NAMALWA (cell line): ENCODE results near the gene INTS3.
"Not testable (repeated sequence)": the region's sequence is repeated elsewhere in the genome, so short reads cannot be mapped to it uniquely, and the experiment has no call there.

Experiments used
- DNase-seq: peaks from one replicate; pipeline ENCODE4 v3.0.0-alpha.2; 2015; ENCODE audit warnings: low spot score

The INTS3 gene

GRCh38 chr1:153698923-153699714, 28.7 kb upstream of the INTS3 start:
- no peak for DNase-seq

- DNase-seq, result no peak
Observed at GRCh38 chr1:153699768-153700167, 28.1 kb upstream of the INTS3 start.

DNA sequence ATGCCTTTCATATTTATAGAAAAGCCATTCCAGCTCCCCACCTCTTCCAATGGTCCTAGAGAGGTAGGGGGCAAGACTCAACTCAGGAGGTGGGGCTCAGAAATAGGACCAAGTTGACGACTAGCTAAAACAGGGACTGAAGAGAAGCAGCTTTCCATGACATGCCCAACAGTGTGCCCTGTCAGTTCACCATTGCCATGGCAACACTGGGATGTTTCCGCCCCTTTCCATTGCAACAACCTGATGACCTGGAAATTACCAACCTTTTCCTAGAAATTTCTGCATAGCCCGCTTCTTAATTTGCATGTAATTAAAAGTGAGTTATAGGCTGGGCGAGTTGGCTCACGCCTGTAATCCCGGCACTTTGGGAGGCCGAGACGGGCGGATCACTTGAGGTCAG, 22.4 kb upstream of the INTS3 start:
- no peak for DNase-seq

GRCh38 chr1:153711026-153711425, 16.8 kb upstream of the INTS3 start:
- DNase-seq, result no peak

GRCh38 chr1:153716211-153716610, 11.6 kb upstream of the INTS3 start:
- not testable (repeated sequence) for DNase-seq

- DNase-seq, result no peak
Observed at GRCh38 chr1:153717330-153717729, 10.5 kb upstream of the INTS3 start.

GRCh38 chr1:153723687-153724086, 4.2 kb upstream of the INTS3 start:
- DNase-seq, result no peak

DNA sequence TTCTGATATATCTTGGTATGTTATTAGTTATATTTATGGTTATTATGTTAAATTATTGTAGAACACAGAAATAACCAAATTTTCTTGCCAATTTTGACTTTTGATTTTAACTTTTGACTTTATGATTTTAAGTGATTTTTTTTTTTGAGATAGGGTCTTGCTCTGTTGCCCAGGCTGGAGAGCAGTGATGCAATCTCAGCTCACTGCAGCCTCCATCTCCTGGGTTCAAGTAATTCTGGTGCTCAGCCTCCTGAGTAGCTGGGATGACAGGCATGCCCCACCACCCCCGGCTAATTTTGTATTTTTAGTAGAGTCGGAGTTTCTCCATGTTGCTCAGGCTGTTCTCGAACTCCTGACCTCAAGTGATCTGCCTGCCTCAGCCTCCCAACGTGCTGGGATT, 3.2 kb upstream of the INTS3 start:
- not testable (repeated sequence) for DNase-seq

- peak; percentile 64 for DNase-seq
Observed at GRCh38 chr1:153728305-153729066, 636 bp downstream of the INTS3 start.

DNA sequence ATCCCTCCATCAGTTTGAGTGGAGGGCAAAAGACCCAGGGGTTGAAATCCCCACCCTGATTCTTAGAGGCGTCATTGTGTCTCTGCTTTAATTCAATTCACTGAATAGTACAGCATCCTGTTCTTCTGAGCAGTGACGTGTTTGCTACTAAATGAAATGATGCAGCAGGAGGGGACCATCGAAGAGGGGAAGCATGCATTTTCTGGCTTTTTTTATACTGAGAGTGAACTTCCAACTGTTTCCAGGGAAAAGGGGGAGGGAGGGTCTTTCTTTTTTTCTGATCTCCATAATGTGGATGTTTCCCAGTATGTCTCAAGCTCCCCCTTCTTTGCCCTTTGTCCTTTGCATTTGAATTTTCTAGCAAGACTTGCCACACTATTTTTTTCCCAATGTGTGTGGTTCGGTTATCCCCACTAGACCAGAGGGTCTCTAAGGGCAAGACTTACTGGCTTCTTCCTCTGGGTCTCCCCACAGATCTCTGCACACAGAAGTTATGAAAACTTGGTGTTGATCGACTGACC, 2.7 kb downstream of the INTS3 start:
- DNase-seq, result no peak

DNA sequence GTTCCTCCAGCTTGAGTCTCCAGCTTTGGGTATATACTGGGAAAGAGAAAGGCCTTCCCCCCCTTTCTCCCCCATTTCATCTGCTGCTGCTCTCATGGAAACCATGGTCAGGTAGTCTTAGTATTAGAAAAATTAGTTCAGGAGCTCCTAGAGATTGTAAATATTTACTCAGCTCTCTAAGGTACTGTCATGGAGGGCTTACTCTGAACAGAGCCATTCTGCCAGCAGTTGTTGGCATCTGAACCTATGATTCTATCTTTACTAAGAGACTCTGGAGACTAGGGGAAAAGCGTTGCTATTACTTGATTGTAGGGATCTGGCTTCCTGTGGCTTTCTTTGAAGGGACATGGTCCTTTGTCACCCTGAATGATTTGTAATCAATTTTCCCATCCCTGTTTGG, 6.1 kb downstream of the INTS3 start:
- DNase-seq, result no peak

- no peak for DNase-seq
Observed at GRCh38 chr1:153734396-153735089, 6.7 kb downstream of the INTS3 start.

- DNase-seq, result no peak
Observed at GRCh38 chr1:153735090-153735420, 7.2 kb downstream of the INTS3 start.

DNA sequence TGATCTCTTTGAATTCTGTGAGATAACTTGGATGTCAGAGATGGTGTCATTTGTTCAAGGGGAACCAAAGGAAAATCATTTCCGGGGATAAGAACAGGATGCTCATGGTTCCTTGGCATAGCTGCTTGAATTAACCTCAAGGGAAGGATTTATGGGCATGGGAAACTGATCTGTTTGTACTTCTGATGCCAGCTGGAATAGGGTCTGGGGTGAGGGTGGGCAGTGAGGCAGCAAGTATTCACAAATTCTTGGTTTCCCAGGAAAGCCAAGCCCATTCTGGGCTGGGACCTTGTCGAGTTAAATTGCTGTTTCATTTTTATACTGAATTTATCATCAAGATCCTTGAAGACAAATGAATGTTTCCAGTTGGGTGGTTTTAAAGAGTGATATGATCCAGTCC, 14.1 kb downstream of the INTS3 start:
- DNase-seq, result no peak

DNA sequence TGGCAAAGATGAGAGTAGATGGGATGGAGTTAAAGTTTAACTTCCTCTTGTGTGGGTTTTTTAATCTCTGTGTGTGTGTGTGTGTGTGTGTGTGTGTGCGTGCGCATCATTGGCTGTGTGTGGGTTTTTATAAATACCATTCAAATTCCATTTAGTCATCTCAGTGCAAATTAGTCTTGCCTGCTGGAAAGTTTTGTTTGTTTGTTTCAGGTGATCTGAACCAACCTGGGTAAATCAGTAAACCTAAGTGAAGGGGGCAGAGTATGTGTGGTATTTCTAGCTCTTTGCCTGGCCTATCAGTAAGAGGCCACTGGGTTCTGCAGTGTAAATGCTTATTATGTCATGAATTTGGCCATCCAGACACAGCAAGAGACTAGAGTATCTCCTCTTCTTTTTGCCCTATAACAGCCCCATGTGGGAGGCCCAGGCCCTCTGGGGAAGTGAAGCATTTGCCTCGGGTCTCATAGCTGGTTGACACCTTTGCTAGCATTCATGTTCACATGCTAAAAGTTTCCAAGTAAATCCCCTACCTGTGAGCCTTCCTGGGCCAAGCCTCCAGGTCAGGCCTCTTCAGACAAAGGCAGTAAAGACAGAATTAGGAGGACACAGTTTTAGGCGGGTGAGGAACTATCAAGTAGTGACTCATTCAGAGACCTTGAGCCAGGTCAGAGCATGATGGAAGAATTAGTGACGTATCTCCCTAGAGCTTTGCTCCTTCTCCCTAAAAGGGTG, 14.7 kb downstream of the INTS3 start:
- no peak for DNase-seq

DNA sequence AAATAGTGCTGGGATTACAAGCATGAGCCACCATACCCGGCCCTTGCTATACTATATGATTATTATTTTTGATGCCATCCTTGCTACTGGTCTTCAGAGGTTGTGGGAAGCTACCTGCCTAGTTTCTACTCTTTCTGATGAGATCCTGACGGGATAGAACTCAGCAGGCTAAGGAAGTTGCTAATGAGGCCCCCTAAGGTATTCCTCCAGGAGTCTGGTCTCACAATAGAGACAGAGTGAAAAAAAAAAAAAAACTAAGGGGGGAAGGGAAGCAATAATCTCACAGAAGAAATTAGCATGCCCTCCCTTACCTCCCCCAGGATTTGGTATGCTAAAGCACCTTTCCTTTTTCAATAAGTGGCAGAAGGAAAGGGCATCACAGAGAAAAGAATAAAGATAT, 17.6 kb downstream of the INTS3 start:
- DNase-seq, result no peak

DNA sequence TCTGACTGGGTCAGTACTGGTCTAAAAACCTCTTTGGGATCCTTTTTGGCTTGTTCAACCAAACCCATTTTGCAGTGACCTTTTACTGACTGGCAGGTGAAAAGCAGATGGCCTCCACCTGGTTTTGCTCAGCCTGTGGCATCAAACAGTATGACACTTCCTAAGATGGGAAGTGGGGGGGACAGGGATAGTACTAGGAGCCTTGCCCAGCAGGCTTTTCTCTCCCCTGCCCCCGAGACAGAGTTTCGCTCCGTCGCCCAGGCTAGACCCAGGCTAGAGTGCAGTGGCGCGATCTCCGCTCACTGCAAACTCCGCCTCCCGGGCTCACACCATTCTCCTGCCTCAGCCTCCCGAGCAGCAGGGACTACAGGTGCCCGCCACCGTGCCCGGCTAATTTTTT, 18.3 kb downstream of the INTS3 start:
- DNase-seq, result no peak

DNA sequence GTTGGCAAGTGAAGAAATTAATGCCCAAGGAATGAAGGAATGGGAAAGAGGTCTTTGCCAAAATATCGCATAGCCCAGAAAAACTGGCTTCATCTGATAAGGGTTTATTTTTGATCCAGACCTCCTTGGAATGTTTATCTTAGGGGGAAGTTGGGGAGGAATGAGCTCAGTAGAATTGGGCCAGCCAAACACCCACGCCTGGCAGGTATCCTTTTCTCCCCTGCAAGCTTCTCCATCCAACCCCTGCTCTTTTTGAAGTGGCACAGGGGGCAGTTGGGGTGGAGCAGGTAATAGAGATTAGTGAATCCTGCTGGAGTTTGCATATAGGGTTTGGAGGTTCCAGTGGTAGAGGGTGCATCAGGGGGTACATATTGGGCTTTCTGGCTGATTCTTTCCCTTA, 21.1 kb downstream of the INTS3 start:
- DNase-seq, result no peak

DNA sequence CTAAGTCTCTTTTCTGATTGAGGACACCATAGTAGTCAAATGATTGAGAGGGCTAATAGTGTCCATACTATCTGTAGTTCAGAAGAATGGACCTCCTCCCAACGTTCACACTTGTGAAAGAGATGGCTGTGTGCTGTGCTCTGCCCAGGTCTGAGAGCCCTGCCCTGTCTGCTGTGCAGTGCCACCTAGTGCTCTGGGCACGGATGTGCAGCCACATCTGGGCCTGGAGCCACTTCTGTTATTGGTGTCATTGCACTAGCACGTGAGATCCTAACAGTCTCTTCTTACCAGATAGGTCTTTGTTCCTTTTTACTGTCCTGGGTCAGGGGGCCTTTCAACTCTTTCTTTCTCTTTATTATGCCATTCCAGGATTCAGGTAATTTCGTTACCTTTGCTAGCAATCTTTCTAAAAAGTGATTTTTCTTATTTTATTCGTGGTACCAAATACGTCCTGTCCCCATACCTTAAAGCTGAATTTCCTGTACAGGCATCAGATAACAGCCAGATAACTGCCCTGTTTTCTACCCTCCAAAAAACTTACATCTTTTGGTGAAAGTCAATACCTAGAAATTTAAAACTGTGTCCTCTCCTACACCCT, 21.7 kb downstream of the INTS3 start:
- peak; percentile 95 for DNase-seq

DNA sequence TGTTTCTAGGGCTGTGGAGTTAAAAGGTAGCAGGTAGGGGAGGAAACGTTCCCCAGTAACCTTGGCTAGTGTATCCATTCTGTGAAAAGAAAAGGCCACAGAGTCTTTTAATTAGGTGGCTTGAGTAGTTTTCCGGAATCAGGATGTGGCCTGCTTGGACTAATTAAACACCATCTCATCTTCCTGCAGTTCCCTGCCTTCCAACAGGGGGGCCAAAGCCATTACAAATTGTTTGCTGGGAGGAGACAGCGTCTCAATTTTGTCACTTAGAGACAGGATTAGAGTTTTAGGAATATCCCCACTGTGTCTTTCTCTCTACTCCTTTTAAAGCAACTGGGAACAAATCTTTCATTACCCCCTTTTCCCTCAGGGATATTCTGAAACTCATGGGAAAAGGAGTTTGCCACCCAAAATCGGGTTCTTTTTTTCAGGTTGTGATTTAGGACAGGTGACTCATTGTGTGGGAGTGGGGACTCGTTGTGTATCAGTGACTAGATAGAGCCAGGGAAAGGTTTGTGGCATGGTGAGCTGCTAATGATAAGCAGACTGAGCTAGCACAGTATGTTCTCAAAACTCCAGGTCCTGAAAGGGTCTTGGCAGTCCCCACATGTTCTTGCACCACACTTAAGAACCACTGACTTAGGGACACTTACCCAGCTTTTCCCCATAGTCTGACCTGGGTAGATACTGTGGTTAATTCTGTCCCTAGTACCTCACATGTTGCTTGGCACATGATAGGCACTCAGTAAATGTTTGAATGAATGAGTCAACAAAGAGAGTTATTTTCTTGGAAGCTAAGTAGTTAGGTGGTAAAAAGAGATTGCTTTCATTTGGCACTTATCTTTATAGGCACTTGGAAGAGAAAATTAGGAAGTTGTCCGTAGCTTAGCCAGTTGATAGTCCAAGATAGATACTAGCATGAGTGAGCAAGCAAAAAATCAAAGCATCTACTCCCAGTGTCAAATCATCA, 22.5 kb downstream of the INTS3 start:
- no peak for DNase-seq

DNA sequence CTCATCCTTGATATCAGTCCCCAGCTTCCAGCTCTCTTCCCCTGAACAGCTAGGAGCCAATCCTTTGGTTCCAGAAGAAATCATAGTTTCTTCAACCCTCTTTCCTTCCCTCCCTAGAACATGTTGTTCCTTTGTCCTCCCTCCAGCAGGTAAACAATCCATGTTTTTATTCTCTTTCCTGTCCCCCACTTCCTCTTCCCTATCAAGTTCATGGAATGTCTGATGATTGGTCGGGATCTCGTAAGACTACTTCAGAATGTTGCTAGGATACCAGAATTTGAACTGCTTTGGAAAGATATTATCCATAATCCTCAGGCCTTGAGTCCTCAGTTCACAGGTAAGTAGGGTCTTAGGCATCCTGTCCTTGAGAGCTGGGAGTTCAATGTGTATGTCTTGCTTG, 24.2 kb downstream of the INTS3 start:
- no peak for DNase-seq
